NOMO-1 (cell line): Measurements from ENCODE around the gene MFSD1.
A peak's percentile ranks its signal among the peaks of the same experiment; 100 is the strongest.
"Not testable (repeated sequence)": the region's sequence is repeated elsewhere in the genome, so short reads cannot be mapped to it uniquely, and the experiment has no call there.

Experiments used
- DNase-seq, 2 experiments: peaks; one replicate each; lab custom pipeline; 2025; ENCODE audit not compliant: unreplicated experiment in 2 of 2; lab: John Stamatoyannopoulos, UW

The MFSD1 gene

GRCh38 chr3:158775426-158776410, 26.1 kb upstream of the MFSD1 start:
- DNase-seq, result no peak

GRCh38 chr3:158776531-158776930, 25.3 kb upstream of the MFSD1 start:
- DNase-seq, result no peak

- no peak for DNase-seq
Measured at GRCh38 chr3:158777161-158777873, 24.5 kb upstream of the MFSD1 start.

- no peak for DNase-seq
Measured at GRCh38 chr3:158780766-158781165, 21.1 kb upstream of the MFSD1 start.

GRCh38 chr3:158781191-158781590, 20.7 kb upstream of the MFSD1 start:
- no peak for DNase-seq

- no peak for DNase-seq
Measured at GRCh38 chr3:158781849-158782248, 20.0 kb upstream of the MFSD1 start.

- no peak for DNase-seq
Measured at GRCh38 chr3:158782283-158782989, 19.4 kb upstream of the MFSD1 start.

- no peak for DNase-seq
Measured at GRCh38 chr3:158783051-158783450, 18.8 kb upstream of the MFSD1 start.

- DNase-seq, result no peak
Measured at GRCh38 chr3:158785972-158786371, 15.9 kb upstream of the MFSD1 start.

- DNase-seq, result no peak
Measured at GRCh38 chr3:158788446-158788845, 13.4 kb upstream of the MFSD1 start.

GRCh38 chr3:158789592-158789991, 12.3 kb upstream of the MFSD1 start:
- peak in 1 of 2 experiments; percentile 70 for DNase-seq

GRCh38 chr3:158790901-158791589, 10.8 kb upstream of the MFSD1 start:
- peak; percentile 47 to 88 for DNase-seq

GRCh38 chr3:158791590-158791920, 10.3 kb upstream of the MFSD1 start:
- DNase-seq, result not testable (repeated sequence)

GRCh38 chr3:158792709-158793108, 9.1 kb upstream of the MFSD1 start:
- no peak for DNase-seq

- DNase-seq, result no peak
Measured at GRCh38 chr3:158794206-158794605, 7.6 kb upstream of the MFSD1 start.

GRCh38 chr3:158794936-158795518, 6.8 kb upstream of the MFSD1 start:
- peak; percentile 34 to 68 for DNase-seq

GRCh38 chr3:158801201-158801600, 653 bp upstream of the MFSD1 start:
- no peak for DNase-seq

- DNase-seq, result peak; percentile 74 to 84
Measured at GRCh38 chr3:158802409-158803268, 785 bp downstream of the MFSD1 start.

- DNase-seq, result no peak
Measured at GRCh38 chr3:158804441-158804840, 2.6 kb downstream of the MFSD1 start.
